Measurements from ENCODE around the gene CELSR3.

DNA sequence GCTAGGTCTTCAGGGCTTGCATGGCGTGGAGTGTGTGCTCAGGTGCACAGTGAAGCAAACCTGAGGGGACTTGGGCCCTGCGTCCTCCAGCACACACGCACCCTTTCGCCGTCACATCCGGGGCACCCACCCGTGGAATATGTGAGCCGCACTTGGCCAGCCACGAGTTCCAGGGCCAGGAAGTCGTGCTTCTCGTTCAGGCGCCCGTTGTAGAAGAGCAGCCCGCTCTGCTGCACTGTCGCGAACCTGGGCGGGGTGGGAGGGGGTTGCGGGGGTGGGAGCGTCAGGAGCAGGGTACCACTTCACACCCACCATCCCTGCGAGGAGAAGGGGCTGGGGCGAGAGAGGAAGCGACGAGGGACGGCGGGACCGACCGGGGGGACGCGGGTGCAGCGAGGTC, 7.1 kb downstream of the CELSR3 start:
- no peak for TF ChIP-seq POLR2A (IDR thresholded peaks at IDR 0.05; ENCODE audit: low read depth)
- TF ChIP-seq, protein P1, sequence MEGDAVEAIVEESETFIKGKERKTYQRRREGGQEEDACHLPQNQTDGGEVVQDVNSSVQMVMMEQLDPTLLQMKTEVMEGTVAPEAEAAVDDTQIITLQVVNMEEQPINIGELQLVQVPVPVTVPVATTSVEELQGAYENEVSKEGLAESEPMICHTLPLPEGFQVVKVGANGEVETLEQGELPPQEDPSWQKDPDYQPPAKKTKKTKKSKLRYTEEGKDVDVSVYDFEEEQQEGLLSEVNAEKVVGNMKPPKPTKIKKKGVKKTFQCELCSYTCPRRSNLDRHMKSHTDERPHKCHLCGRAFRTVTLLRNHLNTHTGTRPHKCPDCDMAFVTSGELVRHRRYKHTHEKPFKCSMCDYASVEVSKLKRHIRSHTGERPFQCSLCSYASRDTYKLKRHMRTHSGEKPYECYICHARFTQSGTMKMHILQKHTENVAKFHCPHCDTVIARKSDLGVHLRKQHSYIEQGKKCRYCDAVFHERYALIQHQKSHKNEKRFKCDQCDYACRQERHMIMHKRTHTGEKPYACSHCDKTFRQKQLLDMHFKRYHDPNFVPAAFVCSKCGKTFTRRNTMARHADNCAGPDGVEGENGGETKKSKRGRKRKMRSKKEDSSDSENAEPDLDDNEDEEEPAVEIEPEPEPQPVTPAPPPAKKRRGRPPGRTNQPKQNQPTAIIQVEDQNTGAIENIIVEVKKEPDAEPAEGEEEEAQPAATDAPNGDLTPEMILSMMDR (IDR thresholded peaks at IDR 0.05): no peak
